ENCODE measurements around the gene STIM1.

STIM1 gene

GRCh38 chr11:4094348-4095291, 239.2 kb downstream of the STIM1 start, which contains the start of gene RRM1:
Gene RRM1 (plus strand): TSS chr11:4094799. CDS start chr11:4095013, 214 bp downstream.
- Mint-ChIP-seq H3K9me3 (no peaks in the 10 kb centered on the region), H3K4me1 (peaks cover 32% of the 10 kb centered on the region), H3K27me3 (ENCODE audit: low read depth) (no peaks in the 10 kb centered on the region), H3K27ac (peak within 1 kb of the TSS; percentile 94 to 96 (median 95)), H3K4me3 (peak within 1 kb of the TSS; percentile 97), H3K36me3 (ENCODE audit: low read depth) (peaks cover 4% of the 10 kb centered on the region)
- TF ChIP-seq CTCF (IDR thresholded peaks at IDR 0.05; ENCODE audit: unreplicated experiment in 3 of 3): no peak

GRCh38 chr11:4095509-4096230, 240.2 kb downstream of the STIM1 start:
- no peak for TF ChIP-seq CTCF (IDR thresholded peaks at IDR 0.05; ENCODE audit: unreplicated experiment in 3 of 3)
- peak overlapping the region; percentile 94 to 96 (median 95) for H3K27ac Mint-ChIP-seq
- peaks cover 37% of the 10 kb centered on the region for H3K4me1 Mint-ChIP-seq
- no peaks in the 10 kb centered on the region for H3K27me3 Mint-ChIP-seq (ENCODE audit: low read depth)
- peaks cover 6% of the 10 kb centered on the region for H3K36me3 Mint-ChIP-seq (ENCODE audit: low read depth)
- H3K4me3 Mint-ChIP-seq: peak overlapping the region; percentile 97
- H3K9me3 Mint-ChIP-seq: no peaks in the 10 kb centered on the region

- no peaks in the 10 kb centered on the region for H3K27me3 Mint-ChIP-seq (ENCODE audit: low read depth)
- H3K9me3 Mint-ChIP-seq: no peaks in the 10 kb centered on the region
- no peak for TF ChIP-seq CTCF (IDR thresholded peaks at IDR 0.05; ENCODE audit: unreplicated experiment in 3 of 3)
- no peak overlapping the region for H3K4me3 Mint-ChIP-seq
- no peak overlapping the region for H3K27ac Mint-ChIP-seq
- peaks cover 21% of the 10 kb centered on the region for H3K36me3 Mint-ChIP-seq (ENCODE audit: low read depth)
- H3K4me1 Mint-ChIP-seq: peaks cover 37% of the 10 kb centered on the region
These were observed 242.7 kb downstream of the STIM1 start for GRCh38 chr11:4098026-4098621.

GRCh38 chr11:4102711-4103110, 247.2 kb downstream of the STIM1 start:
- Mint-ChIP-seq H3K9me3 (no peaks in the 10 kb centered on the region), H3K4me1 (peaks cover 22% of the 10 kb centered on the region), H3K36me3 (ENCODE audit: low read depth) (peaks cover 48% of the 10 kb centered on the region), H3K27me3 (ENCODE audit: low read depth) (no peaks in the 10 kb centered on the region), H3K4me3 (no peak overlapping the region), H3K27ac (no peak overlapping the region)
- TF ChIP-seq CTCF (IDR thresholded peaks at IDR 0.05; ENCODE audit: unreplicated experiment in 3 of 3): no peak

- no peaks in the 10 kb centered on the region for H3K27me3 Mint-ChIP-seq (ENCODE audit: low read depth)
- peaks cover 51% of the 10 kb centered on the region for H3K36me3 Mint-ChIP-seq (ENCODE audit: low read depth)
- H3K9me3 Mint-ChIP-seq: no peaks in the 10 kb centered on the region
- peaks cover 22% of the 10 kb centered on the region for H3K4me1 Mint-ChIP-seq
- H3K27ac Mint-ChIP-seq: no peak overlapping the region
- no peak overlapping the region for H3K4me3 Mint-ChIP-seq
- TF ChIP-seq CTCF (IDR thresholded peaks at IDR 0.05; ENCODE audit: unreplicated experiment in 3 of 3): no peak
These were observed 247.8 kb downstream of the STIM1 start for GRCh38 chr11:4103269-4103668.

Data from nephron (organoid).